Fibroblast of the aortic adventitia (primary cell): ENCODE data around the gene ELAVL2. TPM values are rescaled to one million over a fixed set of nuclear protein-coding genes. Genes with fewer than 3 reads are reported as not detected.

Source experiments
- DNase-seq: peaks from one replicate; pipeline ENCODE4 v3.0.0-alpha.2; 2010; ENCODE audit warnings: low read depth
- H3K4me3 ChIP-seq: 2 replicates; pipeline ENCODE4 v1.5.1; 2011; ENCODE audit warnings: low read depth, mild to moderate bottlenecking, control low read depth, low read length, moderate library complexity
- total RNA-seq: library from RNA; depleted of rRNA; stranded (reverse); fragments of >200 nt; gene quantifications from 2 replicates; pipeline ENCODE4 v1.2.3, GENCODE V29; 2012; ENCODE audit warnings: low replicate concordance
- TF ChIP-seq, protein P1 (sequence below): IDR thresholded peaks from 2 replicates; pipeline ENCODE4 v1.5.1; 2011; ENCODE audit warnings: mild to moderate bottlenecking, low read length, control low read depth, inconsistent platforms; ENCODE audit not compliant: insufficient read depth

ELAVL2 gene
- 0.81 and 0.98 TPM in 2 replicates for total RNA-seq

- H3K4me3 ChIP-seq, result peak within 1 kb of the TSS; percentile 65
- peak; percentile 90 for DNase-seq
- TF ChIP-seq, protein P1, sequence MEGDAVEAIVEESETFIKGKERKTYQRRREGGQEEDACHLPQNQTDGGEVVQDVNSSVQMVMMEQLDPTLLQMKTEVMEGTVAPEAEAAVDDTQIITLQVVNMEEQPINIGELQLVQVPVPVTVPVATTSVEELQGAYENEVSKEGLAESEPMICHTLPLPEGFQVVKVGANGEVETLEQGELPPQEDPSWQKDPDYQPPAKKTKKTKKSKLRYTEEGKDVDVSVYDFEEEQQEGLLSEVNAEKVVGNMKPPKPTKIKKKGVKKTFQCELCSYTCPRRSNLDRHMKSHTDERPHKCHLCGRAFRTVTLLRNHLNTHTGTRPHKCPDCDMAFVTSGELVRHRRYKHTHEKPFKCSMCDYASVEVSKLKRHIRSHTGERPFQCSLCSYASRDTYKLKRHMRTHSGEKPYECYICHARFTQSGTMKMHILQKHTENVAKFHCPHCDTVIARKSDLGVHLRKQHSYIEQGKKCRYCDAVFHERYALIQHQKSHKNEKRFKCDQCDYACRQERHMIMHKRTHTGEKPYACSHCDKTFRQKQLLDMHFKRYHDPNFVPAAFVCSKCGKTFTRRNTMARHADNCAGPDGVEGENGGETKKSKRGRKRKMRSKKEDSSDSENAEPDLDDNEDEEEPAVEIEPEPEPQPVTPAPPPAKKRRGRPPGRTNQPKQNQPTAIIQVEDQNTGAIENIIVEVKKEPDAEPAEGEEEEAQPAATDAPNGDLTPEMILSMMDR, result no peak
These were observed at the start of gene ELAVL2 for GRCh38 chr9:23826120-23826629. TSS of gene ELAVL2 (minus strand) at chr9:23826240. CDS start at chr9:23762234, 64,006 bp downstream.

GRCh38 chr9:23858234-23858633 is 32.2 kb upstream of the ELAVL2 start:
- DNase-seq, result no peak
- no peak overlapping the region for H3K4me3 ChIP-seq
- TF ChIP-seq, protein P1, result no peak

DNA sequence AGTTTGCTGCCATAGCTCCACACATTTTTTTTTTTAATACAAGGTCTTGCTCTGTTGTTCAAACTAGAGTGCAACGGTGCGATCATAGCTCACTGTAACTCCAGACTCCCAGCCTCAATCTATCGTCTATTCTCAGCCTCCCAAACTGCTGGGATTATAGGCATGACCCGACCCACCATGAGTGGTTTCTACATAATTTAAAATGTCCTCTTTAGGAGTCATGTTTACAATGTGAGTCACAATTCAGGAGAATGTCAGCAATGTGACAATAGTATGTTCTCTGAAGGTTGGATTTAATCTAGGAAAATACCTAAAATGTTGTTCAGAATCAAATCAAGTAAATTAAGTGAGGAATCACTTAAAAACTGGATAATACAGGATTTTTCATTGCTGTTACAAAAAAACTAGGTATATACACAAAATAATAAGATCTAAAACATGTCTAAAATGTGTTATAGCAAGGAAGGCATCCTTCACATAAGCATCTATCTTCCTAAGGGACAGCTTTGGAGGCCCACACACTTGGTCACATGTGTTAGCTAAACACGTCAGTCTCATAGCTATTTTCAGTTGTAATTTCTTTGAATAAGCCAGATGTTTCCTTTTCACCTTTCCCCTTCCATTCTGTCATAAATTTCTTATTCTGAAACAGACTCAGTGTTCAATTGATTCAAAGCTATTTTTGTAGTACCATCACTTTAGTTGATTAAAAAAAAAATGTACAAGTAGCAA is 30.0 kb upstream of the ELAVL2 start:
- TF ChIP-seq, protein P1, result no peak
- no peak for DNase-seq

GRCh38 chr9:23850690-23851629 is 24.9 kb upstream of the ELAVL2 start:
- H3K4me3 ChIP-seq, result peak overlapping the region; percentile 25
- TF ChIP-seq, protein P1, result no peak
- no peak for DNase-seq

More for the DNA sequence above, 30.0 kb upstream of the ELAVL2 start:
- no peak overlapping the region for H3K4me3 ChIP-seq

- DNase-seq, result no peak
- TF ChIP-seq, protein P1, result no peak
- no peak overlapping the region for H3K4me3 ChIP-seq
These were observed 24.2 kb upstream of the ELAVL2 start for GRCh38 chr9:23850242-23850689.

- H3K4me3 ChIP-seq, result no peak overlapping the region
- TF ChIP-seq, protein P1, result no peak
- DNase-seq, result no peak
These were observed 23.5 kb upstream of the ELAVL2 start for GRCh38 chr9:23849379-23850035.
